ENCODE measurements around the gene ITIH5. TPM values are rescaled to one million over a fixed set of nuclear protein-coding genes. Genes with fewer than 3 reads are reported as not detected.

The ITIH5 gene
- total and polyA plus RNA-seq, 2 of the 8 experiments (the other 6 are each of a cell fraction or from before 2014, with no cell fraction given) = 5.8 to 7.6 TPM

DNA sequence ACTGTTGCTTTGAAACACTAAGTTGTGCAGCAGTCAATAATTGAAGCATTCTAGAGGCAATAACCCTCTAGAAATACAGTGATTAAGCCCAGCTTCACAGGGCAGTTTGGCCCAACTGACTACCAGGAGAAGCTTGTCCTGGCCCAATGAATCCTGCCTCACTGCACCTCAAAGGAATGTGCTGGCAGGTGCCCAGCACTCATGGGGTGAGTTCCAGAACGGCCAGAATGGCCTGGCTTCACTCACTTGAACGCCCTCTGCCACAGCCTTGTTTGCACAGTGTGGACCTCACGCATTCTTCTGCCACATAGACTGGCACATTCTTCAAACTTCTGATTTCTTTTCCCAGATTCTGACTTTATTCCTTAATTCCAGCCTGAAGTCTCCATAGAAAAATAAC is 29.8 kb upstream of the ITIH5 start:
- FAIRE-seq (no peak), DNase-seq (ENCODE audit: low read depth in 1 of 2, low spot score in 2 of 2) (no peak)
- H3K9me3 ChIP-seq (ENCODE audit: insufficient read depth in 2 of 2, low read depth in 1 of 2, low read length in 1 of 2) = peaks cover 12 to 13% of the 10 kb centered on the region in 2 experiments
- no peaks in the 10 kb centered on the region for H4K20me1 ChIP-seq (replicated peaks in 1 of 2; ENCODE audit: control insufficient read depth in 1 of 2, insufficient read depth in 2 of 2, low read length in 2 of 2)
- no peak overlapping the region for H3K9ac ChIP-seq (replicated peaks in 1 of 4; ENCODE audit: extremely low read depth in 1 of 4, low read depth in 3 of 4, low read length in 3 of 4)
- no peak overlapping the region for H2BK15ac ChIP-seq (ENCODE audit: low read length)
- H3K23me2 ChIP-seq (ENCODE audit: low read depth, low read length) = no peaks in the 10 kb centered on the region; the same call in 1 of the 2 replicates
- H2AK5ac ChIP-seq (ENCODE audit: low read depth, low read length) = no peak overlapping the region
- no peak overlapping the region for H2BK20ac ChIP-seq (ENCODE audit: low read length)
- no peak overlapping the region for H3K4ac ChIP-seq (replicated peaks; ENCODE audit: insufficient read length, low read depth, low read length)
- H2BK12ac ChIP-seq (ENCODE audit: low read depth, low read length) = no peak overlapping the region
- 78% methylated on average over 3 of the region's 3 CpGs; no CpG with 5 or more reads in 1 of the 2 experiments for WGBS, 2 experiments (ENCODE audit: extremely low coverage in 1 of 2, insufficient coverage in 1 of 2, insufficient read length in 1 of 2, insufficient replicate concordance in 2 of 2, low coverage in 1 of 2, low lambda C conversion rate in 2 of 2, missing lambda C conversion rate in 1 of 2)
- no peak overlapping the region for H2BK5ac ChIP-seq (ENCODE audit: low read depth, low read length)
- no peak overlapping the region for H2BK120ac ChIP-seq (replicated peaks; ENCODE audit: low read depth, low read length)
- H3K27me3 ChIP-seq (replicated peaks in 1 of 4; ENCODE audit: control insufficient read depth in 3 of 4, extremely low read depth in 1 of 4, insufficient read depth in 3 of 4, low read length in 3 of 4) = no peaks in the 10 kb centered on the region
- H3K18ac ChIP-seq (ENCODE audit: extremely low read depth, low read length) = no peak overlapping the region
- CTCF ChIA-PET (ENCODE audit: partially characterized antibody) = interaction anchor here (0.6 to 2.1 kb wide), 2 partner anchors 127 to 171 kb away, joined by 4 to 6 read pairs; no protein-coding TSS in a partner anchor
- H4K91ac ChIP-seq (replicated peaks; ENCODE audit: insufficient read length, low read length) = no peak overlapping the region
- no peak overlapping the region for H4K5ac ChIP-seq (ENCODE audit: insufficient read length, low read depth, low read length)
- H4K8ac ChIP-seq (ENCODE audit: extremely low read depth, insufficient read depth, low read length) = no peak overlapping the region
- H3K23ac ChIP-seq (ENCODE audit: insufficient read length) = no peak overlapping the region
- TF ChIP-seq CHD1 (IDR thresholded peaks at IDR 0.05; ENCODE audit: low read depth, low read length) = no peak
- no peak for TF ChIP-seq HDAC6 (IDR thresholded peaks at IDR 0.05; ENCODE audit: low read depth, low read length)
- TF ChIP-seq GTF2F1 (IDR thresholded peaks at IDR 0.05; ENCODE audit: borderline replicate concordance, low read depth, low read length) = no peak
- TF ChIP-seq SAP30 (IDR thresholded peaks at IDR 0.05; ENCODE audit: insufficient read depth, insufficient replicate concordance, low read length) = no peak
- H3K4me1 ChIP-seq (replicated peaks in 1 of 4; ENCODE audit: control insufficient read depth in 3 of 4, insufficient read depth in 4 of 4, low read length in 3 of 4) = no peaks in the 10 kb centered on the region
- no peak overlapping the region for H3K4me2 ChIP-seq (ENCODE audit: insufficient read depth in 1 of 2, low read depth in 2 of 2, low read length in 2 of 2)
- no peak overlapping the region for H3K56ac ChIP-seq (replicated peaks; ENCODE audit: insufficient read length, low read depth, low read length)
- H3K14ac ChIP-seq (ENCODE audit: insufficient read length) = no peak overlapping the region
- H3K79me2 ChIP-seq (ENCODE audit: control insufficient read depth in 1 of 2, insufficient read depth in 2 of 2, low read length in 2 of 2) = no peaks in the 10 kb centered on the region
- POLR2A ChIA-PET (ENCODE audit: partially characterized antibody) = no interaction called here
- no peaks in the 10 kb centered on the region for H3K36me3 ChIP-seq (ENCODE audit: control insufficient read depth in 2 of 4, insufficient read depth in 4 of 4, low read length in 3 of 4)
- no peaks in the 10 kb centered on the region for H3K79me1 ChIP-seq (ENCODE audit: low read depth, low read length)
- H2AFZ ChIP-seq (ENCODE audit: low read length) = no peak overlapping the region
- no peak overlapping the region for H3K4me3 ChIP-seq (ENCODE audit: extremely low read depth in 1 of 4, insufficient read depth in 2 of 4, low read depth in 3 of 4, low read length in 4 of 4)
- no peak overlapping the region for H3K27ac ChIP-seq (ENCODE audit: low read depth, low read length)

Data from H1 (cell line).